CD4-positive, alpha-beta T cell treated with Interleukin-12 subunit alpha and Interleukin-12 subunit beta, for 1 hour (primary cell): ENCODE results near the gene PDZD7.

Source experiments
- DNase-seq: peaks from one replicate; pipeline ENCODE4 v3.0.0-alpha.2; 2020

PDZD7 gene

DNA sequence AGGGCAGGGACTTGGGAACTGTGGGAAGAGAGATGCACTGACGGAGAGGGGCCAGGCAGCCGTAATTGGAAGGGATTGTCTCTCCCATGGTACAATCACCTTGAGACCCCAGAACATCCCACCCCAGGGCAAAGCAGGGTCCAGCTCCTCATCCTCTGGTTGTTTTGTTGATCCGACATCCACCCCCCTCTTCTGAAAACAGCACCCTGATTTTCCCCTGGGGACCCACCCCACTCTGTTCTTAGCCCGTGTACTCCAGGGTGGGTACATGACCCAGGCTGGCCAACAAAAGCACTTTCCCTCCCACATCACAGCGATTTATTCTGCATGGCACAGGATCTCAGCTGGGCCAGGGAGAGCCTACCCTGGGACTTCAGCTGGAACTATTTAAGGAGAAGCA, 14.1 kb downstream of the PDZD7 start:
- DNase-seq, result no peak

GRCh38 chr10:101015582-101015973, 15.4 kb downstream of the PDZD7 start:
- DNase-seq, result no peak

GRCh38 chr10:101014966-101015581, 15.9 kb downstream of the PDZD7 start:
- no peak for DNase-seq

GRCh38 chr10:101014230-101014884, 16.6 kb downstream of the PDZD7 start:
- peak; percentile 79 for DNase-seq

DNA sequence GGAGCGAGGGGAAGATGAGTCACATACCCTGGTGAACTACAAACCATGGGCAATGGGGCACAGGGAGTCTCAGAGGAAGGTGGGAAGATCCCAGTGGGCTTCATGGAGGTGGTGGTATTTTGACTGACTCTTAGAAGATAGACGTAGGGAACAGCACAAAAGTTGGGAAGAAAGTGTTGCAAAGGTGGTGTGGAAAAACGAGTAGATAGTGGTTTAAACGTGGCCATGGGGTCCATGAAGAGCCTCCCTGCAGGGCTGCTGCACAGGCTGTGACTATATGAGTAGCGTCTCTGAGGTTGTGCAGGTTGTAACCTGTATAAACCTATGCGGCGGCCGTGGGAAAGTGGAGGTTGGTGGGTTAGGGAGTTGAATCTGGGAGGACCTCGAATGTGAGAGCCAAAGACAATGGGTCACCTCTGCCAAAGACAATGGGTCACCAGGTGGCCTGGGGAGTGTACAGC, 17.5 kb downstream of the PDZD7 start:
- no peak for DNase-seq

- DNase-seq, result peak; percentile 81
Observed at GRCh38 chr10:101012525-101013364, 18.2 kb downstream of the PDZD7 start.

DNA sequence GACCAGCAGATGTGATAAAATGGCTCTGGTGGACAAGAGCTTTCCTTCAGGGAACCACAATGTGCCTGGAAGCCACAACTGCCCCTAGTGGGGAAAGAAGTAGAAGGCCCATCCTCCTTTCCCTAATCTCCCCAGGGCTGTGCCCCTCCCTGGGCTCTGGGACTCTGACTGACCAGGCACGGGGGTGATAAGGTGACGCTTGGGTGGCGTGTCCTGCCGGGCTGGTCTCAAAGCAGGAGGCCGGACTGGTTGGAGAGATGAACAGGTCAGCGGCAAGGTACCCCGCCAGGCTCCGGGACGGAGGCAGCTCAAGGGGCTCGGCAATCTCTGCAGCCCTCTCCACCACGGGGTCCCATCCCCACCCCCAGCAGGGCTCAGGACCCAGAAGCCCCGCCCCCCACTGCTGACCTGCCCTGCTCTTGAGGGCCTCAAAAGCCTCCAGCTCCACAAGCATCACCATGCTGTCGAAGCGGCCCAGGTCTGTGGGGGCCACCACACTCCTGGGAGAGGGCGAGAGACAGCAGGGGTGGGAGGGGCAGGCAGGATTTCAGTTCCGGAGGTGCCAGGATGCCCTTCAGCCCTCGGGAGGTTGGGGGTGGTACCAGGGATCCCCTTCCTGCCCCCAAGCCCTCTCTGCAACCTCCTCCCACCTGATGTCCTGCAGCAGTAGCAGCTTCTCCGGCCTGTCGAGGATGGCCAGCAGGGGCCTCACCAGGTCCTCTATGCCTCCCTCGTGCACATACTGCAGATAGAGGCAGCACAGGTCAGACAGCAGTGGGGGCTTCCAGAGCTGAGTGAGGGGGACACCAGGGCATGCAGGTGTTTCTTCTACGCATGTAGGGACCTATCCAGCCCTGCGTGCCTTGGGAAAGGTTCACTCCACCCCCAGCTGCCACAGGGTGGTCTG, 19.2 kb downstream of the PDZD7 start:
- no peak for DNase-seq

- DNase-seq, result no peak
Observed at GRCh38 chr10:101010329-101010728, 20.6 kb downstream of the PDZD7 start.

DNA sequence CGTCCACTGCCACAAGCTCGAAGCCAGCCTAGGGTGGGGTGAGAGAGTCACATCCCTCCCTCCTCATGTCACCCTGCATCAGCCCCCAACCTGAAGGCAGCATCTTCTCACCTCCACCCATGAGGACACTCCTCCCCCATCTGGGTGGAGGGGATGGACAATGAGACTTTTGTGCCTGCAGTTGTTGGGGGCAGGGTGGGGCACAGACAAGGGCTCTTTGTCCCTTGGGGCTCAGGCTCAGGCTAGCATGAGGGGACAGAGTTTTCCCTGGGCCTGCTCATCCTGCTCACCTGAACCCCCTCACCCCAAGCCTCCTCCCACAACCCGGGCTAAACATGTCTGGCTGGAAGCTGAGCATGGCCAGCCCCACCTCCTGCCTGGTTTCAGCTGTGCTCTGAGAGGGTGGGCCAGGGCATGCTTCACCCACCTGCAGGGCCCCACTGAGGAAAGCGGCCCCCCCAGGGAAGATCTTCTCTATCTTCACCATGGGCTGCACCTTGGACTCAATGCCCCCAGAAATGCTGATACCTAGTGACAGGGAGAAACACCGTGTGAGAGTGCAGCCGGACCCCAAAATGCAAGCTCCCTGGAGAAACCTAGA, 22.0 kb downstream of the PDZD7 start:
- DNase-seq, result no peak

DNA sequence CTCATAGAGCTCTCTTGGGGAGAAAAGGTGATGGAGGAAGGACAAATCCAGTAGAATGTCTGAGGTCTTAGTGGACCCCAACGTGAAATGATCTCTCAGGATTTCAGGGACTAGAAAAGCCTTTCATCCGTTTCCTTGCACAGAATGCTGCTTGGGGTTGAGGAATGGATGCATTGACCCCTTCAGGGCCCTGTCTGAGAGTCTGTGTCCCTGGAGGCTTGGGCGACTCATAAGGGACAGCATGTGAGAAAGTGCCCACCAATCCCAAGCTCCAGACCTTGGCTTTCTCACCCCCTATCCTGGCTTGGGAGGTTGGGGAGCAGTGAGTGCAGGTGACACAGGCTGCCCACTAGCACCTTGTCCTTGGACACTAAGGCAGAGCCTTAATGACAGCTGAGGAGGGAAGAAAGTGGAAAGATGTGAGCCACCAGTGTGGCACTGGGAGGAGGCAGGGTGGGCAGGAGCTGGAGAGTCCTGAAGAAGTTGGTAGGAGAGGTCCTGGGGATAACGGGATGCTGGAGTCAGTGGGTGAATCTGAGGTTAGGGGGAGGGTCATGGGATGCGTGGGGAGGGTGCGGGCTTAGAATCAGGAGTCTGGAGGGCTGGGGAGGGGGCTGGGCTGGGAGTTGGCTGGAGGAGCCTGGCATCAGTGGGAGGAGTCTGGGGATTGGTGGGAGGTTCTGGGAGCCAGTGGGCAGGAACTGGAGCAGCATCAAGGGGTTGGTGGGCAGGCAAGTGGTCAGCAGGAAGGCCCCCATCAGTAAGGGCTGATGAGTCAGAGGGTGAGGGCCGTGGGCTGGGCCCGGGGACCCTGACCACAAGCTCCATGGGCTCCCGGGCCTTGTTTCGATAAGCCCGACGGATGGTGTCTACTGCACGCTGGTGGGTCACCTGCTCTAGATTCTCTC, 22.8 kb downstream of the PDZD7 start:
- no peak for DNase-seq

- DNase-seq, result no peak
Observed at GRCh38 chr10:101007099-101007711, 23.7 kb downstream of the PDZD7 start.

GRCh38 chr10:101006593-101007098, 24.3 kb downstream of the PDZD7 start:
- DNase-seq, result no peak

- no peak for DNase-seq
Observed at GRCh38 chr10:101005869-101006567, 24.9 kb downstream of the PDZD7 start.

DNA sequence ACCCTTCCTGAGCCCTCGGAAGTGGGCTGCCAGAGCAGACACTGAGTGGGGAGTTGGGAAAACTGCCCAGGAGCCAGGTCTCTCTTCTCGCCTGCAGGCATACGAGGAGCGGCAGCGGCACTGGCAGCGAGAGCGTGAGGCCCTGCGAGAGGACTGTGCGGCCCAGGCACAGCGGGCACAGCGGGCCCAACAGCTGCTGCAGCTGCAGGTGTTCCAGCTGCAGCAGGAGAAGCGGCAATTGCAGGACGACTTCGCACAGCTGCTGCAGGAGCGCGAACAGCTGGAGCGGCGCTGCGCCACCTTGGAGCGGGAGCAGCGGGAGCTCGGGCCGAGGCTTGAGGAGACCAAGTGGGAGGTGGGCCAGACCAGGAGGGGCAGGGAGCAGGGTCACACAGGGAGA, 25.6 kb downstream of the PDZD7 start:
- DNase-seq, result no peak

- no peak for DNase-seq
Observed at GRCh38 chr10:101003639-101004206, 27.2 kb downstream of the PDZD7 start.

DNA sequence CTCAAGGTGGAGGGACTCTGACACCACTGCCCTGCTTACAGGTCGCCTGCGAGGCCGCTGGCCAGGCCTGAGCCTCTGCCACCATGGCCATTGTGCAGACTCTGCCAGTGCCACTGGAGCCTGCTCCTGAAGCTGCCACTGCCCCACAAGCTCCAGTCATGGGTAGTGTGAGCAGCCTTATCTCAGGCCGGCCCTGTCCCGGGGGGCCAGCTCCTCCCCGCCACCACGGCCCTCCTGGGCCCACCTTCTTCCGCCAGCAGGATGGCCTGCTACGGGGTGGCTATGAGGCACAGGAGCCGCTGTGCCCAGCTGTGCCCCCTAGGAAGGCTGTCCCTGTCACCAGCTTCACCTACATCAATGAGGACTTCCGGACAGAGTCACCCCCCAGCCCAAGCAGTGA, 28.5 kb downstream of the PDZD7 start:
- DNase-seq, result no peak

DNA sequence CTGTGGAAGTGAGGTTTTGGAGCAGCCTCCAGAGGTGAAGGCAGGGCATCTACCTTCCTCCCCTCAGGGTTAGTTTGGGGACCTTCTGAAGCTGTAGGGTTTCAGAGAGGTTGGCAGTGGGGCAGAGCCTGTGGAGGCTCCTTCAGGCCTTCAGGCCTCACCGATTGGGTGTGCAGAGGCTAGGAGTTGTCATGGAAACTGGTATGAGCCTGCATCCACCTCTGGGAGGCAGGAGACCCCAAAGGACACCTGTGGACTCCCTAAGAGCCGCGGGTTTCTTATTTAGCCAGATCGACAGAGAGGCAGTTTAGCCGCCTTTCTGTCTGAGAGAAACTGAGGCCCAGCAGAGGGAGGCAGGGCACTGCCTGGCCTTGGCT, 29.3 kb downstream of the PDZD7 start:
- no peak for DNase-seq

- no peak for DNase-seq
Observed at GRCh38 chr10:101000915-101001658, 29.8 kb downstream of the PDZD7 start.
